A673 (cell line): Measurements from ENCODE around the gene CYS1.

ENCODE experiments used
- EZH2 ChIP-seq: fragments of 200-600 bp; sonication (generic); IDR thresholded peaks from 2 replicates; pipeline ENCODE4 v1.6.1; 2017; ENCODE audit warnings: borderline replicate concordance, low read depth, mild to moderate bottlenecking, mixed read lengths, antibody characterized with exemption, low read length; ENCODE audit not compliant: poor library complexity, severe bottlenecking
- TF ChIP-seq, protein P1 (sequence below): fragments of 300-800, 200-600 bp; sonication (generic); conservative IDR thresholded peaks from 2 replicates; pipeline ENCODE4 v1.5.1; 2017; ENCODE audit warnings: low read depth, mild to moderate bottlenecking, antibody characterized with exemption, low read length, moderate library complexity, mixed read lengths

DNA sequence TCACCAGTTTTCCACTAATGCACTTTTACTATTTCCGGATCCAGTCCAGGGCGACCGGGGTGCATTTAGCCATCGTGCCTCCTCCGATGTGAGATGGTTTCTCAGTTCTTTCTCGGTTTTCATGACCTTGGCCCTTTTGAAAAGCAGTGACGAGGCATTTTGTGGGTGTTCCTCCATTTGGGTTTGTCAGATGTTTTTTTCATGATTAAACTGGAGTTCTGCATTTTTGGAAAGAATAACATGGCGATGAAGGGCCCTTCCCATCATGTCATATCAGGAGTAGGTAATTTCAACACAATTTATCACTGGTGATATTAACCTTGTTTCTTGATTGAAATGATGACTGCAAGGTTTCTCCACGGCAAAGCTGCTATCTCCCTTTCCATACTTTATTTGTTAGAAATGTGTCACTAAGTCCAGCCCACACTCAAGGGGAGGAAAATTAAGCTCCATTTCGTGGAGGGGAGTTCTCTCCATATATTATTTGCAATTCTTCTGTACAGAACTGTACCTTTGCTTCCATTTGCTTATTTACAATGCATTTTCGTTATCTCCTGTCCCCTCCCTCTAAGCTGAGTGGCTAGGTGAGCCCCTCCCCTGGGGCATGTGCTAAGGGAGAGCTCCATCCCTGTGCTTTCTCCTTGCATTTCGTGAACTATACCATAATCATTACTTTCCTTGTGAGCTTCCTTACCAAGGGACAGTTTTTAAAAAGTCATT, 45.7 kb downstream of the CYS1 start:
- TF ChIP-seq, protein P1, sequence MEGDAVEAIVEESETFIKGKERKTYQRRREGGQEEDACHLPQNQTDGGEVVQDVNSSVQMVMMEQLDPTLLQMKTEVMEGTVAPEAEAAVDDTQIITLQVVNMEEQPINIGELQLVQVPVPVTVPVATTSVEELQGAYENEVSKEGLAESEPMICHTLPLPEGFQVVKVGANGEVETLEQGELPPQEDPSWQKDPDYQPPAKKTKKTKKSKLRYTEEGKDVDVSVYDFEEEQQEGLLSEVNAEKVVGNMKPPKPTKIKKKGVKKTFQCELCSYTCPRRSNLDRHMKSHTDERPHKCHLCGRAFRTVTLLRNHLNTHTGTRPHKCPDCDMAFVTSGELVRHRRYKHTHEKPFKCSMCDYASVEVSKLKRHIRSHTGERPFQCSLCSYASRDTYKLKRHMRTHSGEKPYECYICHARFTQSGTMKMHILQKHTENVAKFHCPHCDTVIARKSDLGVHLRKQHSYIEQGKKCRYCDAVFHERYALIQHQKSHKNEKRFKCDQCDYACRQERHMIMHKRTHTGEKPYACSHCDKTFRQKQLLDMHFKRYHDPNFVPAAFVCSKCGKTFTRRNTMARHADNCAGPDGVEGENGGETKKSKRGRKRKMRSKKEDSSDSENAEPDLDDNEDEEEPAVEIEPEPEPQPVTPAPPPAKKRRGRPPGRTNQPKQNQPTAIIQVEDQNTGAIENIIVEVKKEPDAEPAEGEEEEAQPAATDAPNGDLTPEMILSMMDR: no peak
- no peak for TF ChIP-seq EZH2
